GM19324 (cell line): ENCODE measurements around the gene GALK1.
"Not testable (repeated sequence)": the region's sequence is repeated elsewhere in the genome, so short reads cannot be mapped to it uniquely, and the experiment has no call there.

Experiments used
- ATAC-seq: cut with Tn5 transposase; IDR thresholded peaks from one replicate; pipeline ENCODE4 v1.9.1; 2021; ENCODE audit warnings: mild to moderate bottlenecking, moderate library complexity; ENCODE audit not compliant: unreplicated experiment, low FRiP score

Gene GALK1

DNA sequence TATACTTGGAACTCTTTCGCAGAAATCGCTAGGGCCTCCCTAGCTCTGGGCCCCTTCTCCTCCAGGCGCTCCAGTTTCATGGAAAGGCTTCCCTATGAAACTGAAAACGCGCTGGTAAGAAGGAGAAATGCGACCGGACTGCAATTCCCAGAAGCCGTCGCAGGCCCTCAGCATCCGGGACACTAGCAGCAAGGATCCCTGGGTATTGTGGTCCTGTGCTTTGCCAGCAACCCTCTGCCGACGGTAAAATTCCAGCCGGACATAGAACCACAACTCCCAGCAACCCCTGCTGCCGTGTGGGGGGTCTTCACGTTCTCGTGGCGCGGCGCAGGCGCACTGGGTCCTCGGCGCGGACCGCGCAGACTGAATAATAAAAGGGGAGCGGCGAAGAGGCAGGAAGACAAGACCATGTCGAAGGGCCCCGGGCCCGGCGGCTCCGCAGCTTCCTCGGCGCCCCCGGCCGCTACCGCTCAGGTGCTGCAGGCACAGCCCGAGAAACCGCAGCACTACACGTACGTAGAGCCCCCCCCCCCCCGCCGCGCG lies 19.6 kb upstream of the GALK1 start, which contains the start of gene UNK:
TSS of gene UNK (plus strand) at position 334 of the 543 bp plus-strand sequence. CDS start at position 409, 75 bp downstream.
- peak; percentile 70 for ATAC-seq

DNA sequence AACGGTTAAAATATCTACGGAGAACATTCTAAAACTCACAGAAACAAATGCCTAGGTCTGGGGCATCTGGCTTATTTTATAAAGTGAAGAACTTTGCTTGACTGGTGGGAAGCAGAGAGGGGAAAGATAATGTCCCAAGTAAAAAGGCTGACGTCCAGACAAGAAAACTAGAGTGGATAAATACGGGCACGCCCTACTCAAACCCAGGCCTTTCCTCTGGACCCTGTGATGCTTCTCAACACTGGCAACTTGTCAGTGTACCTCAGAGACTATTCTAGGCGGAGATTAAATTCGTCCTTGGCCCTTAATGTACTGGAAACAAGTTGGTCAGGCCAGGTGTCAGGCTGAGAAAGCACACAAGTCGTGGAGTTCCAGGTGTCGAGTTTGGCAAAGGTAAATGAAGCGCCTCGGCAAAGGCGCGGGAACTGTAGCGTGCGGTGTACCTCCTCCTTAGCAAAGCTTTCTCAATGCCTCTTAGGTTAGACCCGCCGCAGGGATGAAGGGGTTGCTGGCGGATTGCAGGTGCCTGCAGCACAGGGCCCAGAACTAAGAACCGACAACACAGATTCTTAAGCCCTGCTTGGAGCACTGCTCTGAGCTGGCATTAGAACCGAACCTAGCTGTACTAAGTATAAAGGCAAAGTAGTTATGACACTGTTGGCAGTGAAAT lies 18.9 kb upstream of the GALK1 start:
- ATAC-seq = peak; percentile 0

DNA sequence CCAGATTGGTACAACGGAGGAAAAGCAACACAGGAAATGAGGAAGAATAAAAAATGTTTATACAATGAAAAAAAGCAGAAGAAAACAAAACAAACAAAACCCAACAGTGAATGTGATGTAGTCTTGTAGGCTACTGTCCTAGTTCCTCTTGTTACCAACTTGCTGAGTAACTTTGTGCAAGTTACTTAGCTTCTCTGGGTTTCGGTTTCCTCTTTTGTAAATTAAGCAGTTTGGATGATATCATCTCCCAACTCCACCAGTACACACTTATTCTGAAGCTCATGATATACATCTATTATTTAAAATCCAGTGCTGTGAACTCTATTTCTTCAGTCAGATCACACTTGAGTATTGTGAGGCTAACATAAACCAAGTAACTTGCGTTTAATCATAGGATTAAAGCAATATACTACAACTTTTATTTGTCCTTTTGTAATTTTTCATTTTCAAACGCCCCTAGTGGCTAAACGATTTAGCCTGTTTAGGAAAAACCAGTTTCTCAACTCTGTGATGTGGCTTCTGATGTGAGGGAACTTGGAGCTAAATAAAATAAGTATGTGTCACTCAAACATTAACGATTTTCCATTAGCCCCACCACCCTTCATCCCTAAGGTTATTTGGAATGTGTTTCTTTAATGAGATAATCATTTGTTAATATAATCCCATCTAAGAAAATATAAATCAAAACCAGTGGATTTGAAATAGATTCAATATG lies 18.2 kb upstream of the GALK1 start:
- no peak for ATAC-seq

DNA sequence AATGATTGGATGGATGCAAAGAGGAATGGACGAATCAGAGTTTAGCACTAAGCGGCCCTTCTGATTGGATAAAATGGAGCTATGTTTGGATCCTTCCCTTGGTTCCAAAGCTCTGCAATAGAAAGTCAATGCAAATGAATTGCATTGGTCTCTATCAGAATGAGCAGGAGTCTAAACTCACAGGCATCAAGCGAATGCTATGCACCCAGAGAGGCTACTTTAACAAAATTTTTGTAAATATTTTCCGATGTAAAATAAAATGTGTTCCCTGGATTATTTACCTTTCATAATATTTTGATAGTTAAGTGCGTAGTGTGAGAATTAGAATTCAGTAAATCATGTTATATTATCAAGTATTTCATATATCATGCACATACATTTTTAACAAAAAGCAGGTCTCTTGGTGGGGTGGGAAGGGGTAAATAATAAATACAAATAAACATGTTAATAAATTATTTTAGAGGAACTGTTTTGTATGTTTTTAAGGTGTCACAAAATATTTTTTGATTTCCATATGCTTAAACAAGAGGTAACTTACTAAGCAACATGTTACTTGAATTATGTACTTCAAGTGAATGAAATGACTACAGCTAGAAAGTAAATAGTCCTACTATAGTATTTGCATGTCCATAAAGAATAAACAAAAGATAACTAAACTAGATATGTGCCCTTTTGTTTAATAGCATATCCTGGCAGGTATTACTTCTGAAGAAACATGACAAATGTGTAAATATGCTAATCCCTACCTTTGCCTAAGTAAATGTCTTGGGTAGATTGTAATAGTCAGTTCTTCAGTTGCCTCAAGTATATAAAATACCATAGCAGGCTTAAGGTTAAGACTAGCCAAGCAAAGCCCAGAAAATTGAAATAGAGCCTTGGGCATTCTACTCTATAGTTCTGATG lies 15.2 kb upstream of the GALK1 start:
- no peak for ATAC-seq

DNA sequence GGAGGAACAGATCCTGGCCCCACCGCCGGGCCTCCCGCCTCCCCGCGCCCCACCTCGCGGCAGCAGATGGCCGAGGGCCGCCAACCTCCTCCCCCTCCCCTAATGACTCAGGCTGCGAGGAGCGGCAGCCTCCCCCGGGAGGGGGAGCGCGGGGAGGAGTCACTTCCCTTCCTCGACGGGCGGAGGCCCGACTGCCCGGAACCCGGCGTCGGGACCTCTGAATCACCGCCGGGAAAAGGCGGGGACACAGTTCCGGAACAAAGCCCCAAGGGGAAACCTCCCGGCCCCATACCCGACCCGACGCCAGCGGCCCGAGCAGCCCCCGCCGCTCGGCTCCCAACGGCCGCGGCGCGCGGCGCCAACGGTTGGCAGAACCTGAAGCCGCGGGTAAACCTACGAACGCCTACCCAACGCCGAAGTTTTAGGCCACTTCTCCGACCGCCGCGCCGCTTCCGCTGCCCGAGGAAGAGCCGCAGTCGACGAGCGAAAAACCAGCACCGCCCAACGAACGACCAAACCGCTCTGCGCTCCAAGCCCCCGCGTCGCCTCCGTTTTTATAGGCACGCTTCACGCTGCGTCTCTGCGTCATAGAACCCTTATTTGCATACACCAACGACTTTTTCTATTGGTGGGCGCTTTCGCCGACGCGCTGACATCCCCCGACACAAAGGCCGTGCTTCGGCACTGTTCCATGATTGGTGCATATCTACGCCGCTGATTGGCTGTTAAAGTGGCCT lies 14.4 kb upstream of the GALK1 start:
- ATAC-seq = peak; percentile 71

DNA sequence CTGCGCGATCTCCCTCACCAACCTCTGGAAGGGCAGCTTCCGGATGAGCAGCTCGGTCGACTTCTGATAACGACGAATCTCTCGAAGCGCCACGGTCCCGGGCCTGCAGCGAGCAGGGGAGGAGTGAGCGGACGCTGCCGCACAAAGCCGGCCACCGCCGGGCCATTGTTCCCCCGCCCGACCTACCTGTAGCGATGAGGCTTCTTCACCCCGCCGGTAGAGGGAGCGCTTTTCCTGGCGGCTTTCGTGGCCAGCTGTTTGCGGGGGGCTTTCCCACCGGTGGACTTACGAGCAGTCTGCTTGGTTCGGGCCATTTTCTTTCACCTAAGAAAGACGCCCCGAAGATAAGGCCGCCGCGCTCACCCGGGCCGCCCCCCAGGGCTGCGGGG lies 13.9 kb upstream of the GALK1 start:
- peak; percentile 0 for ATAC-seq

DNA sequence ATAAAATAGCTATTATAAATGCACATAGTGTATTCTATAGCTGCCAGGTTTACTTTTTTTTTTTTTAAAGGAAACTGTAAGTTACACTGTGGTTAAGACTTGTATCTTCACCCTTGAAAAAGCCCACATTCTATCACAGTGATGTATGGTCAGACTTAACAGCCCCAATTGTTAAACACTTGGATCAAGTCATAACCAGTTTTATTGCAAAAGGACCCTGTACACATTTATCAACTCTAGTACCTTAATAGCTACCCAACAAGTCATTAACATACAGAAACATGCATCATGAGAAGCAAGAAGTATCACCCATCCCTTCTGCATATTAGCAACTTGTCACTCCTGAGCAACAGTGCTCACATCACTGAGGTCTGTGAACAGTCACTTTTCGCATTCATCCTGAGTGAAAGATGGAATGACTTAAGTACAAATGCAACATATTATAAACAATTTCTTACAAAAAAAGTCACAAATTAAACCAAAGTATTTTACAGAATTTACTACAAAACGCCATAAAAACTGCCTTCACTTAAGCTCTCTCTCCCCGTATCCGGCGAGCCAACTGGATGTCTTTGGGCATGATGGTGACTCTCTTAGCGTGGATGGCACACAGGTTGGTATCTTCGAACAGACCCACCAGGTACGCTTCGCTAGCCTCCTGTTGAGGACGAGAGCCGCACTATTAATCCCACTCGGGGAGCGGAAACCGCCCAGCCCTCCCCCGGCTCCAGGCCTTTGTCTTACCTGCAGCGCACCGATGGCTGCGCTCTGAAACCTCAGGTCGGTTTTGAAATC lies 13.3 kb upstream of the GALK1 start:
- ATAC-seq = not testable (repeated sequence)

DNA sequence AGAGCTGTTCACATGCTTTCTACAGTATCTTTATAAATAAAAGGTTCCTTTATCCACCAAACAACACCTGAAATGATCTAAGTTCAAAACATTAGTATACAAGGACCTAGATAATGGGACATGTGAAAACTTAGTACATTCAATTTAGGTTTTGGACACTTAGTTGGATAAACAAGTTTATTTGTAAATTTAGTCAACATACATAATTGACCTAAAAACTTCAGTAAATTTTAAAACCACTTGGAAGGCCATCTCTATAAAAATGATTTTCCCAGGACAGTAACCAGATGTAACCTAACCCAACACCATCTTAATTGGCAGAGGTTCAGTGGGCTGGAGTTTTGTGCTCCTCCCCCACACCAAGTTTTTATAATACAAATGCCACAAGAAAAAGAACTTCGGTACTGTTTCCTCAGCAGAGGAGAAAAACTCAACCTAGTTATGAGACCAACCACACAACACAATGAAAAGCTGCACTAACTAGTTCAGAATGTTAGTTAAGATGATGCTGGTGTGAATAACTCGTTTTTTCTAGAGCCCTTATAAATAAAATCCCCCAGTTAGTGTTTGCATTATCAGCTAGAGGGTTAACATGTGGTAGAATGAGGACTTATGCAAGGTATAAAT lies 12.4 kb upstream of the GALK1 start:
- no peak for ATAC-seq

DNA sequence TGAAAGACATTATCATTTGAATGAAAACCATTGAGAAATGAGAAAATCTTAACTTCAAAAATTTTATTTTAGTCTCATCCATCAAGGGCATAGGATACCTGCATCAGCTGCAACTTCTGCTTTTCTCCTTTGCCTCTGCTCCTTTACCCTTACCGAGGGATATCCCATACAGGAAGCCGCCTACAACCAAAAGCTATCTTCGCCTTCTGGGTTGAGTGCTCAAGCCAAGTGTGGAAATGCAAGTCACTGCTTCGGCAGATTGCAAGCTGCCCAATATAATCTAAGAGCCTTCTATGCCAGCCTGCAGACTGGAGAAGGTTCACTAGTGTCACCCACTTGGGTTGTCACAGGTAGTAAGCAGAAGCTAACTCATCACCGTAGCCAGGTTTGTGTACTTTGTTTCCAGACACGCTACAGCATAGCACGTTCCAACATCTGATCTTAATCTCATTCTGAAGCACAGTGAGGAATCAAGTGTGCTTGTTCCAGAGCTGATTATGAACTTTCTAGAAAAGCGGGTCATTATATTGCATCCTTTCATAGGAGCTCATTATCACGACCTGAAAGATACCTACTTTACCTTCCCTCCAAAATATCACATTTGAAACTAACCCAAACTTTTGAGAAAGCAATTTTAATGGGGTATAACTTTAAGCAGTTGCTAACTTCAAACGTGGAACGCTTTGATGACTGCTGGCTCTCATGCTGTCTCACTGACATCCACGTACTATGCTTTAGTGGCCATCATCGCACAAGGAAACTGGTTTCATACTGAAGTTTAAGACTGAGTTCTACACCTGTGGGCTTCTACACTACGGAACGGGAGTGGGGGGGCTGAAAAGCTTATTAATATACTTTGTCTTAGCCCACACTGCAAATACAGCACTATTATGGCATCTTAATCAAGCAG lies 11.6 kb upstream of the GALK1 start:
- no peak for ATAC-seq

DNA sequence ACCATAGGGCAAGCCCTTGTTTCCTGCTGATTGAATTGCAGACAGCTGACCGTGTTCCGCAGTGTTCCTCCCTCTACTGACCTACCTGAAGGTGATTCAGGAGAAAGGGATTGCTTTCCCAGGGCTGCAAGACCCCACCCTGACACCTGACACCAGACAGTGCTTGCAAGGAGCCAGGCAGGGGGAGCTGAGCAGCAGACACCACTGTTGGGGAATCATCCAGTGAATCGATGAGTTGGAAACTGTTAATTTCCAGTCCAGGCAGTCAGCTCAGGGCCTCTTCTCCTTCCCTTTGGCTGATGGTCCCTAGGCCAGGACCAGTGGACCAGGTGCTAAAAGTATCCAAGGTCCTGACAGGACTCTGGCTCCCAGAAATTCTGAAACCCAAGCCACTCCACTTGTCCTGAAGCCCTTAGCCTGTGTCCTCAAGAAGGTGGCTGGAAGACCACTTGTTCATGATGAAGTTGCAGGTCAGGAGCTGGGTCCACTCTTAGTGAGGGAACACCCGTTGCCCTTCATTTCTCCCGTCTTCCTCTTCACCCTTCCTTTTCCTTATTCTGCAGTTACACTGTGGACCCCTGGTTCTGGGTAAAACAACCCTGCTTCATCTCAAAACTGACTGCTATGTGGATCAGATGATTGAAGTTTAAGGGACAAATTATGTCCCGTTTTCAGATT lies 10.1 kb upstream of the GALK1 start:
- no peak for ATAC-seq

DNA sequence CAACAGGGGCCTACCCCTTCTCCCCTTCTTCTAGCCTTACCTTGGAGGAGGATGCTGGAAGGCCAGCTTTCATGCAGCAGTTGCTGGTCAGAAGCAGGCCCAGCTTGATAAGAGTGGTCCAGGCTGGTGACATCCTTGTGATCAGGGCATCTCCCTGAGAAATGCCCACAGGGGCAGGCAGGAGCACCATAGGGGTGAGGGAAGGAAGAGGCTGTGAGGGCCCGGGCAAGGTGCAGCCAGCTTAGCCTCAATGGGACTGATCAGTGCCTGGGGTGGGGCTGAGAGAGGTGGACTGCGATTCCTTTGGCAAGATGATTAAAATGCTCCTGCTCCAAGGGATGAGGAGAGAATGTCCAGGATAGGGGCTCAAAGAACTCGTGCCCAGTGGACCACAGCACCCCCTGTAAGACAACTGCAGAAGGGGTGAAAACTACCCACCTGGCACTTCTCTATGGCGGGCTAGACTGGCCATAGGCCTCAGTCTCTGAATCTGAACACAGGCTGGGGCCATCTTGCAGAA lies 9.5 kb upstream of the GALK1 start:
- no peak for ATAC-seq

DNA sequence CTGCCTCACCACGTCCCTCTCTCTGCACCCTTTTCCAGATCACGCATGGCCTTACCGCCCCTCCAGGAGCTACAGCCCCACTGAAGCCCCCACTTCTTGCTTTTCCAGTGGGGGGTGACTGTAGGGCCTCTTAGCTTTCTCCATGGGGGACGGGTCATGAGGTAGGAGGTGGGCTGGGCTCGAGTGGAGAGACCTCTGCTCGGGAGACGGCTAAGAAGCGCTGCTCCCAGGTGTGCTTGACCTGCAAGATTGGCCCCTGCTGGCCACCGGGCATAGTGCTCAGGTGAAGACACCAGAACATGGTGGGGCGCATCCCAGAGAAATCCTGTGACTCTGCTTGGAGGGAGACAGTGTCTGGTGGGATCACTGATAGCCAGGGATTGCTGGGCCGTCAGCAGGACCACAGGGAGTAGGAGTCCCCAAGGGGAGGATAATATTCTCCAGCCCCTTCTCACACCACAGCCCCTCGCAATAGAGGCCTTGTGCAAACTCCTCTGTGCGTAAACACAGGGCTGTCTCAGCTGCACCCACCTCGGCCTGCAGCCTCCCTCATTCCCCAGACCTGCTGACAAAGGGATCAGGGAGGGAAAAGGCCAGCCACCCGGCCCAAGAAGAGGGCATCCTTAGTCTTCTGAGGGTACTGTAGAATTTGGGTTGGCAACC lies 8.9 kb upstream of the GALK1 start:
- ATAC-seq = no peak

DNA sequence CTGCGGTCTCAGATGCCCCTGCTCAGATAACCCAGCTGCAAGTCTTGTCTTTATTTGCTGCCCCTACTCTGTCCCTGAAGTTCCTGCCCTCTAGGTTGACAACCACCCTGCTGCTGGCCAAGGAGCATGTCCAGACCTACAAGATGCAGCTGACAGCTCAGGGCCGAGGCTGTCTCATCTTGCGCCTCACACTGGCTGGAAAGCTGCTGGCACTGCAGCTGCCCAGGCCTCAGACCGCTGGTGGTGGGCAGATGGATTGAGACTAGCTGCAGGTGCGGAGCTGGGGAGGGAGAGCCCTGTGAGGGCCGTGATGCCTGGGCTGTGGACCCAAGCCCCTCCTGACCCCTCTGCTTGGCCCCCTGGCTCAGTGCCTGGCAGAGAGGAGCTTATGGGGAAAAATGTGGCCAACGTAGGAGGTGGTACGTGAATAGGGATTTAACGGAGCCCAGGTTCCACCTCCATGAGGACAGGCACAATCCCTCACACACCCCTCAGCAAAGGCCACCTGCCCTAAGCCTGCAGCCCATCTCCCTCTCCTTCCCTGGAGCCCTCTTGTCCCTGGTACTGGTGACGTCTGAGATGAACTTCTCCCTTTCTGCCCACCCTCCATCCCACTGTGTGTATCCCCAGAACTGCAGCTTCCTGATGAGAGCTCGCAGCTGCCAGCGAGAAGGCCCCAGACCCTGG lies 8.3 kb upstream of the GALK1 start:
- no peak for ATAC-seq

DNA sequence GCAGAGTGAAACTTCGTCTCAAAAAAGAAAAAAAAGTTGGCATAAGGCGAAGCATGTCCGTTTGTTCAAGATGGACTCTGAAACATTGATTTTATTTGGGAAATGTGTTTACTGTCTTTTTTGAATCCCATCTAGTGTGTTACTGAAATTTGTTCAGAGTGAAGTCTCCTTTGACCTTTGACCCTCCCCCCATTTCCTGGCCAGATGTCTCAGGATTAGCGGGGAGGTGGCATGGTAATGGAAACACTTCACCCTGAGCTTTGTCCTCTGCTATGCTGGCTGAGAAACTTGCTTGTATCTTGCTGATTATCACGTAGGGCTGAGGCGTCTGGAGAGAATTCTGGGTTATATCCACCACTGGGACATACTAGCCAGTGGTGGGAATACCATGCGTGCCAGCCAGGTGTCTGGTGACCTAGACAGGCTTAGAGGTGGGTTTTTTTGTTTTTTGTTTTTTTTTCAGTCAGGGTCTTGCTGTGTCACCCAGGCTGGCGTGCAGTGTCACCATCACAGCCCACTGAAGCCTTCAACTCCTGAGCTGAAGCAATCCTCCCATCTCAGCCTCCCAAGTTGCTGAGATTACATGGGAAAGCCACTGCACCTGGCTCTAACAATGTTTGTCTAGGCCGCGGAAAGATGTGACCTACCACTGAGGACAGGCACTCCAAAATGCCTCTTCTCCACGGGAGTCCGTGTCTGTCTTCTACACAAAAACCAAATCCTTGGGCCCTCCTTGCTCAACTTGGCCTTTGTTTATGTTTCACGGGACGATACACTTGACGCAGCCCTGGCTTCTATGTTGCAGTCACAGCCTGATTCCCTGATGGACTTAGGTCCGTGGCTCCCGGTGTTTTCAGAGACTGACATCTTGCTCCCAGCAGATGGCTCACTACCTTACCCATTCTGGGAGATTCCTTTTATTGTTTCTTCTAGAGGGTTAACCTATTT lies 6.6 kb upstream of the GALK1 start:
- ATAC-seq = no peak

DNA sequence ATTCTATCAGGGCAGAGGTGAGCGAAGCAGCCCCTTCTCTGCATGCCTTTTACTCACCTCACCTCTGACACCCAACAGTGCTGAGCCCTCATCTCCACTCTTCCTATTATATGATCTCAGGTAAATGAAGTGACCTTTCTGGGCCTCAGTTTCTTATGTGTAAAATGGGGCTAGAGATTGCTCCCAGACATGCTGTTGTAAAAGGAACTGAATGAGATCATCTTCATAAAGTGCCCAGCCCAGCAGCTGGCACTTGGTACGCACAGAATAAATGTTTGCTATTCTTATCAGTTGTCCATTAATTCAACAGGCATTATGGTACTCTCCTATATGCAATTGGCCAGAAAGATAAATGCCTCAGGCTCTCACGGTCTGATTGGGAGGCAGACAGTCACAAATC lies 4.5 kb upstream of the GALK1 start:
- ATAC-seq = no peak
